GM18526 (cell line): ENCODE data around the gene TECPR1.

Experiments
- POLR2A ChIP-seq: IDR thresholded peaks from 3 replicates; pipeline ENCODE4 v1.6.1; 2011; ENCODE audit not compliant: insufficient read length; ENCODE audit errors: extremely low read depth

TECPR1 gene

GRCh38 chr7:98165827-98166667 is 86.0 kb downstream of the TECPR1 start:
- no peak for TF ChIP-seq POLR2A
